Mucosa of stomach (tissue), 1 donor: ENCODE data around the gene NUP153.
"Not testable (repeated sequence)": the region's sequence is repeated elsewhere in the genome, so short reads cannot be mapped to it uniquely, and the experiment has no call there.

Experiments used
- H3K27me3 ChIP-seq: one replicate; pipeline ENCODE4 v1.7.0; 2013; ENCODE audit warnings: mild to moderate bottlenecking, low read length; ENCODE audit not compliant: control insufficient read depth, insufficient read depth
- H3K36me3 ChIP-seq: one replicate; pipeline ENCODE4 v1.7.0; 2013; ENCODE audit warnings: low read length; ENCODE audit not compliant: control insufficient read depth, insufficient read depth
- H3K4me1 ChIP-seq: one replicate; pipeline ENCODE4 v1.7.0; 2013; ENCODE audit warnings: mild to moderate bottlenecking, low read length; ENCODE audit not compliant: control insufficient read depth, insufficient read depth
- H3K4me3 ChIP-seq: one replicate; pipeline ENCODE4 v1.7.0; 2013; ENCODE audit warnings: low read length
- H3K9ac ChIP-seq: one replicate; pipeline ENCODE4 v1.7.0; 2013; ENCODE audit warnings: mild to moderate bottlenecking, low read length, moderate library complexity
- H3K9me3 ChIP-seq: one replicate; pipeline ENCODE4 v1.7.0; 2013; ENCODE audit warnings: mild to moderate bottlenecking, low read length, moderate library complexity; ENCODE audit not compliant: control insufficient read depth
- donor health status: Pancreatic carcinoma.

NUP153 gene

GRCh38 chr6:17610835-17611234 lies 95.9 kb downstream of the NUP153 start:
- H3K36me3 ChIP-seq = no peaks in the 10 kb centered on the region
- no peaks in the 10 kb centered on the region for H3K9me3 ChIP-seq
- no peak overlapping the region for H3K9ac ChIP-seq
- H3K4me1 ChIP-seq = no peaks in the 10 kb centered on the region
- no peaks in the 10 kb centered on the region for H3K27me3 ChIP-seq
- H3K4me3 ChIP-seq = no peak overlapping the region

- Histone ChIP-seq H3K36me3 (no peaks in the 10 kb centered on the region), H3K9me3 (no peaks in the 10 kb centered on the region)
Observed at GRCh38 chr6:17606606-17607005, 100.1 kb downstream of the NUP153 start.

GRCh38 chr6:17602888-17603287 lies 103.8 kb downstream of the NUP153 start:
- peaks cover 3% of the 10 kb centered on the region for H3K4me1 ChIP-seq
- H3K9ac ChIP-seq = no peak overlapping the region
- no peaks in the 10 kb centered on the region for H3K27me3 ChIP-seq
- no peaks in the 10 kb centered on the region for H3K36me3 ChIP-seq
- no peak overlapping the region for H3K4me3 ChIP-seq
- H3K9me3 ChIP-seq = no peaks in the 10 kb centered on the region

More at GRCh38 chr6:17606606-17607005, 100.1 kb downstream of the NUP153 start:
- Histone ChIP-seq H3K4me1 (peaks cover 3% of the 10 kb centered on the region), H3K4me3 (no peak overlapping the region), H3K9ac (no peak overlapping the region), H3K27me3 (no peaks in the 10 kb centered on the region)

GRCh38 chr6:17601386-17601703 lies 105.4 kb downstream of the NUP153 start:
- H3K9ac ChIP-seq = peak overlapping the region; percentile 94
- H3K4me1 ChIP-seq = peaks cover 3% of the 10 kb centered on the region
- no peaks in the 10 kb centered on the region for H3K27me3 ChIP-seq
- no peaks in the 10 kb centered on the region for H3K36me3 ChIP-seq
- no peaks in the 10 kb centered on the region for H3K9me3 ChIP-seq
- H3K4me3 ChIP-seq = peak overlapping the region; percentile 87

GRCh38 chr6:17600527-17601385 lies 106.0 kb downstream of the NUP153 start:
- peak overlapping the region; percentile 87 for H3K4me3 ChIP-seq
- H3K9me3 ChIP-seq = no peaks in the 10 kb centered on the region
- no peaks in the 10 kb centered on the region for H3K27me3 ChIP-seq
- H3K4me1 ChIP-seq = peaks cover 3% of the 10 kb centered on the region
- H3K36me3 ChIP-seq = no peaks in the 10 kb centered on the region
- peak overlapping the region; percentile 94 for H3K9ac ChIP-seq

GRCh38 chr6:17599877-17600526 lies 106.7 kb downstream of the NUP153 start, which contains the start of gene FAM8A1:
Gene FAM8A1 (plus strand): TSS chr6:17600302. CDS start chr6:17600410, 108 bp downstream.
- Histone ChIP-seq H3K4me3 (peak within 1 kb of the TSS; percentile 87), H3K9ac (peak within 1 kb of the TSS; percentile 94), H3K27me3 (no peaks in the 10 kb centered on the region), H3K9me3 (no peaks in the 10 kb centered on the region), H3K4me1 (peaks cover 3% of the 10 kb centered on the region), H3K36me3 (no peaks in the 10 kb centered on the region)

GRCh38 chr6:17596085-17596484 lies 110.6 kb downstream of the NUP153 start:
- Histone ChIP-seq H3K27me3 (no peaks in the 10 kb centered on the region), H3K4me1 (no peaks in the 10 kb centered on the region), H3K9ac (no peak overlapping the region), H3K4me3 (no peak overlapping the region), H3K9me3 (no peaks in the 10 kb centered on the region), H3K36me3 (no peaks in the 10 kb centered on the region)

- Histone ChIP-seq H3K4me3 (no peak overlapping the region), H3K4me1 (no peaks in the 10 kb centered on the region), H3K9me3 (no peaks in the 10 kb centered on the region), H3K27me3 (no peaks in the 10 kb centered on the region), H3K9ac (no peak overlapping the region), H3K36me3 (no peaks in the 10 kb centered on the region)
Observed at GRCh38 chr6:17593246-17593645, 113.5 kb downstream of the NUP153 start.

- Histone ChIP-seq H3K4me1 (no peaks in the 10 kb centered on the region), H3K4me3 (no peak overlapping the region)
Observed at GRCh38 chr6:17591287-17591686, 115.4 kb downstream of the NUP153 start.

GRCh38 chr6:17589406-17590096 lies 117.2 kb downstream of the NUP153 start:
- H3K4me3 ChIP-seq = no peak overlapping the region
- H3K27me3 ChIP-seq = no peaks in the 10 kb centered on the region
- H3K4me1 ChIP-seq = peaks cover 4% of the 10 kb centered on the region
- no peak overlapping the region for H3K9ac ChIP-seq
- H3K36me3 ChIP-seq = no peaks in the 10 kb centered on the region
- H3K9me3 ChIP-seq = no peaks in the 10 kb centered on the region

More at GRCh38 chr6:17591287-17591686, 115.4 kb downstream of the NUP153 start:
- H3K9ac ChIP-seq = no peak overlapping the region
- H3K36me3 ChIP-seq = no peaks in the 10 kb centered on the region
- no peaks in the 10 kb centered on the region for H3K27me3 ChIP-seq
- no peaks in the 10 kb centered on the region for H3K9me3 ChIP-seq

- H3K4me1 ChIP-seq = peaks cover 9% of the 10 kb centered on the region
- no peak overlapping the region for H3K9ac ChIP-seq
- H3K36me3 ChIP-seq = no peaks in the 10 kb centered on the region
- no peak overlapping the region for H3K4me3 ChIP-seq
- no peaks in the 10 kb centered on the region for H3K9me3 ChIP-seq
- no peaks in the 10 kb centered on the region for H3K27me3 ChIP-seq
Observed at GRCh38 chr6:17588011-17588410, 118.7 kb downstream of the NUP153 start.

- H3K4me1 ChIP-seq, H3K9me3 ChIP-seq, H3K9ac ChIP-seq, H3K27me3 ChIP-seq, H3K36me3 ChIP-seq, H3K4me3 ChIP-seq: not testable (repeated sequence)
Observed at GRCh38 chr6:17586623-17587022, 120.1 kb downstream of the NUP153 start.
